AG04450 (cell line): Measurements from ENCODE around the gene RAD9A. TPM values are rescaled to one million over a fixed set of nuclear protein-coding genes. Genes with fewer than 3 reads are reported as not detected.

Source experiments
- CTCF ChIA-PET: fragments of 300-600, 350-600 bp; formaldehyde crosslinking; extraction: SDS; loops from one replicate; lab custom pipeline; 2022; ENCODE audit warnings: antibody characterized with exemption, inconsistent platforms; lab: Charles Lee
- POLR2A ChIA-PET: fragments of 350-600 bp; formaldehyde crosslinking; extraction: SDS; loops from one replicate; lab custom pipeline; 2021; ENCODE audit warnings: antibody characterized with exemption, inconsistent platforms; lab: Yijun Ruan, JAX
- DNase-seq: peaks from one replicate; pipeline ENCODE4 v3.0.0-alpha.2; 2011; ENCODE audit warnings: low read depth, low spot score
- H3K27ac ChIP-seq: one replicate; pipeline ENCODE4 v1.5.1; 2012; ENCODE audit warnings: low read depth, low read length, control low read depth
- H3K27me3 ChIP-seq: one replicate; pipeline ENCODE4 v1.6.0; 2012; ENCODE audit warnings: low read length; ENCODE audit not compliant: control insufficient read depth, insufficient read depth
- H3K4me3 ChIP-seq: 2 replicates; pipeline ENCODE4 v1.5.1; 2011; ENCODE audit warnings: mild to moderate bottlenecking, low read depth, low read length, control low read depth
- H3K9me3 ChIP-seq: 2 replicates; pipeline ENCODE4 v1.5.1; 2012; ENCODE audit warnings: low read length; ENCODE audit not compliant: control insufficient read depth, insufficient read depth
- CTCF ChIP-seq: IDR thresholded peaks from 2 replicates; pipeline ENCODE4 v1.5.1; 2011; ENCODE audit warnings: low read depth, low read length, control low read depth, inconsistent platforms
- polyA plus RNA-seq: library from polyadenylated mRNA; depleted of rRNA; stranded (reverse); fragments of >200 nt; gene quantifications from 2 replicates; pipeline ENCODE4 v1.2.3, GENCODE V29; 2011

The RAD9A gene
- polyA plus RNA-seq, 1 experiment, result 3.2 TPM

- POLR2A ChIA-PET, result interaction anchor here (3.5 kb wide), 1 partner anchor 13 kb away, joined by 12 read pairs; the partner anchor contains the start of gene POLD4
- no peak for TF ChIP-seq CTCF
- Histone ChIP-seq H3K9me3 (no peaks in the 10 kb centered on the region; the same call in 1 of the 2 replicates), H3K27ac (peak overlapping the region; percentile 31), H3K4me3 (no peak overlapping the region), H3K27me3 (no peaks in the 10 kb centered on the region)
- CTCF ChIA-PET, result interaction anchor here (1.6 to 19.6 kb wide), 4 partner anchors 9 to 21 kb away, joined by 5 to 716 read pairs (median 8); partner anchors contain the start of genes CLCF1 and RAD9A
- DNase-seq, result no peak
These were observed 25.2 kb upstream of the RAD9A start for GRCh38 chr11:67366546-67366945.

GRCh38 chr11:67366961-67367760, 24.6 kb upstream of the RAD9A start:
- Histone ChIP-seq H3K27me3 (no peaks in the 10 kb centered on the region), H3K27ac (no peak overlapping the region), H3K4me3 (no peak overlapping the region), H3K9me3 (no peaks in the 10 kb centered on the region; the same call in 1 of the 2 replicates)
- DNase-seq, result no peak
- ChIA-PET POLR2A (interaction anchor here (3.5 kb wide), 1 partner anchor 13 kb away, joined by 12 read pairs; the partner anchor contains the start of gene POLD4), CTCF (interaction anchor here (1.0 to 19.6 kb wide), 5 partner anchors 10 to 34 kb away, joined by 3 to 716 read pairs (median 7); partner anchors contain the start of genes CLCF1, PPP1CA and RAD9A)
- no peak for TF ChIP-seq CTCF

DNA sequence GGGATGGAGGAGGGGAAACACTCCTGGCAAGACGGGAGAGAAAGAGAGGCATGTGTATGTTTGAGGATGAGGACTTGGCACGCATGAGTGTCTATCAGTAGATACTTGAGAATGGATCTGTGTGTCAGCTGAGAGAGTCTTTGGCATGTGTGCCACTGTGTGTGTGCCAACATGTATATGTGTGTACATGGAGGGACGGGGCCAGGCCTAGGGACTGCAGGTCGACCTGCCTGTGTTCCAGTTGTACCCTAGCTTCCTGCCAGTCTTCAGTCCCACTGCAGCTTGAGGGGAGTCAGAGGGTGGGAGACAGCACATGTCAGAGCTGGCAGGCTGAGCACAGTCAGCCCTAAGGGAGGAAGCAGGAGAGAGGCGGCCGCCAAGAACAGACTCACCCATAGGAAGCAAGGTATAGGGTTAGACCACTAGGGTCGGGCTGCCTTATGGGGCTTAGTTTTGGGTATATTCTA, 24.0 kb upstream of the RAD9A start:
- no peak for TF ChIP-seq CTCF
- H3K9me3 ChIP-seq, result no peaks in the 10 kb centered on the region; the same call in 1 of the 2 replicates
- no peak overlapping the region for H3K4me3 ChIP-seq
- no peak overlapping the region for H3K27ac ChIP-seq
- no peak for DNase-seq
- ChIA-PET POLR2A (interaction anchor here (3.5 kb wide), 1 partner anchor 14 kb away, joined by 12 read pairs; the partner anchor contains the start of gene POLD4), CTCF (interaction anchor here (1.0 to 19.6 kb wide), 5 partner anchors 11 to 34 kb away, joined by 3 to 716 read pairs (median 7); partner anchors contain the start of genes CLCF1, PPP1CA and RAD9A)
- H3K27me3 ChIP-seq, result no peaks in the 10 kb centered on the region

DNA sequence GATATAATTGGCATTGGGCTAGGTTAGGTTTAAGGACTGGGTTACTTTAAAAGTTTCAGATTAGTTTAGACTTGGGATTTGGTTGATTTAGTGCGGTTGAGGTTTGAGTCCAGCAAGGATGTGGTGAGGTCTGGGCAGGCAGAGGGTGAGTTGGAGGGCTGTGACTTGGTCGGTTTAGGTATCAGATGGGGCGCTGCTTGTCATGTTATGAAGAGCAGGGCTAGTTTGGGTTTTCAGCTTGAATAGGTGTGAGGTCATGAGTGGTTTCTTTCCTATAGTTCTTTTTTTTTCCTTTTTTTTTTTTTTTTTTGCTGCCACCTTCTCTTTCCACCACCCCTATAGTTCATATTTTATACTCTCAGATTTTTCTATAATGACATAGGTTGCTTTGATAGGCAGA, 23.2 kb upstream of the RAD9A start:
- no peak overlapping the region for H3K4me3 ChIP-seq
- CTCF ChIA-PET, result interaction anchor here (3.0 to 24.1 kb wide), 2 partner anchors 10 to 13 kb away, joined by 39 to 716 read pairs; partner anchors contain the start of gene POLD4
- POLR2A ChIA-PET, result interaction anchor here (0.6 to 8.0 kb wide), 4 partner anchors 11 to 70 kb away, joined by 3 to 106 read pairs (median 4); partner anchors contain the start of genes POLD4 and PPP1CA
- H3K27me3 ChIP-seq, result no peaks in the 10 kb centered on the region
- H3K9me3 ChIP-seq, result no peaks in the 10 kb centered on the region; the same call in 1 of the 2 replicates
- TF ChIP-seq CTCF, result no peak
- DNase-seq, result no peak
- no peak overlapping the region for H3K27ac ChIP-seq
